Measurements from ENCODE around the gene PGK2. TPM values are rescaled to one million over a fixed set of nuclear protein-coding genes. Genes with fewer than 3 reads are reported as not detected.
"Not testable (repeated sequence)": the region's sequence is repeated elsewhere in the genome, so short reads cannot be mapped to it uniquely, and the experiment has no call there.

The PGK2 gene
- total RNA-seq, 1 experiment from 2014 or later, result not detected

DNA sequence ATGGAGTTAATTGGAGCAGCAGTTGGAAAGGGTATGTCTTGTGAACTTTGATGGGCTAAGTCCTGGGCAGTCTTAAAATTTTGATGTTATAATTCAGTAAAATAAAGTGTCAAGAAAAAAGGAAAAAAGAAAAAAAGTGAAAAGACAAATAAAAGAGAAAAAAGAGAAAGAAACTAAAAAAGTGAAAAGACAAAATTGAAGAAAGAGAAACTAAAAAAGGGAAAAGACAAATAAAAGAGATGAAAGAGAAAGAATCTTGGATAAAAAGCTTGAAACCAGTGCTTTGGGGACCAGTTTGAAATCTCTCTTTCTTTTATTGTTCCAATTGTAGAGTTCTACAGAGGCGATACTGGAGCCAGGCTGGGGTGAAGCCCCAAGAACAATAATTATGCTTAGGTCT is 12.0 kb upstream of the PGK2 start:
- H3K4me1 Mint-ChIP-seq (ENCODE audit: low read depth, unreplicated experiment), result no peaks in the 10 kb centered on the region
- H3K36me3 ChIP-seq (ENCODE audit: control insufficient read depth, insufficient read depth, low read length), result no peaks in the 10 kb centered on the region
- ChIA-PET POLR2A (no interaction called here), CTCF (interaction anchor here (0.6 kb wide), 1 partner anchor 287 kb away, joined by 3 read pairs; no protein-coding TSS in a partner anchor)
- TF ChIP-seq, protein P1, sequence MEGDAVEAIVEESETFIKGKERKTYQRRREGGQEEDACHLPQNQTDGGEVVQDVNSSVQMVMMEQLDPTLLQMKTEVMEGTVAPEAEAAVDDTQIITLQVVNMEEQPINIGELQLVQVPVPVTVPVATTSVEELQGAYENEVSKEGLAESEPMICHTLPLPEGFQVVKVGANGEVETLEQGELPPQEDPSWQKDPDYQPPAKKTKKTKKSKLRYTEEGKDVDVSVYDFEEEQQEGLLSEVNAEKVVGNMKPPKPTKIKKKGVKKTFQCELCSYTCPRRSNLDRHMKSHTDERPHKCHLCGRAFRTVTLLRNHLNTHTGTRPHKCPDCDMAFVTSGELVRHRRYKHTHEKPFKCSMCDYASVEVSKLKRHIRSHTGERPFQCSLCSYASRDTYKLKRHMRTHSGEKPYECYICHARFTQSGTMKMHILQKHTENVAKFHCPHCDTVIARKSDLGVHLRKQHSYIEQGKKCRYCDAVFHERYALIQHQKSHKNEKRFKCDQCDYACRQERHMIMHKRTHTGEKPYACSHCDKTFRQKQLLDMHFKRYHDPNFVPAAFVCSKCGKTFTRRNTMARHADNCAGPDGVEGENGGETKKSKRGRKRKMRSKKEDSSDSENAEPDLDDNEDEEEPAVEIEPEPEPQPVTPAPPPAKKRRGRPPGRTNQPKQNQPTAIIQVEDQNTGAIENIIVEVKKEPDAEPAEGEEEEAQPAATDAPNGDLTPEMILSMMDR (IDR thresholded peaks at IDR 0.05; ENCODE audit: insufficient read depth in 1 of 2, low read depth in 1 of 2, low read length in 1 of 2, severe bottlenecking in 1 of 2, unreplicated experiment in 1 of 2), result no peak
- no peak overlapping the region for H3K4me3 ChIP-seq (ENCODE audit: low read depth, low read length)
- no peak overlapping the region for H3K4me3 Mint-ChIP-seq (ENCODE audit: unreplicated experiment)
- H3K27me3 Mint-ChIP-seq (ENCODE audit: insufficient read depth, unreplicated experiment), result peaks cover 3% of the 10 kb centered on the region
- no peaks in the 10 kb centered on the region for H3K4me1 ChIP-seq
- H3K27ac Mint-ChIP-seq (ENCODE audit: unreplicated experiment), result peak overlapping the region; percentile 41
- H3K36me3 Mint-ChIP-seq (ENCODE audit: insufficient read depth, unreplicated experiment), result no peaks in the 10 kb centered on the region
- no peaks in the 10 kb centered on the region for H3K27me3 ChIP-seq (replicated peaks; ENCODE audit: control insufficient read depth, insufficient read depth, low read length)
- H3K9me3 Mint-ChIP-seq (ENCODE audit: unreplicated experiment), result no peaks in the 10 kb centered on the region
- H3K9me3 ChIP-seq, result no peaks in the 10 kb centered on the region
- intact Hi-C loops (cut with micrococcal nuclease; ENCODE audit: unreplicated experiment), result no loop called here
- no TSS peak for BruUV-seq (replicated peaks)
- DNase-seq, result no peak

DNA sequence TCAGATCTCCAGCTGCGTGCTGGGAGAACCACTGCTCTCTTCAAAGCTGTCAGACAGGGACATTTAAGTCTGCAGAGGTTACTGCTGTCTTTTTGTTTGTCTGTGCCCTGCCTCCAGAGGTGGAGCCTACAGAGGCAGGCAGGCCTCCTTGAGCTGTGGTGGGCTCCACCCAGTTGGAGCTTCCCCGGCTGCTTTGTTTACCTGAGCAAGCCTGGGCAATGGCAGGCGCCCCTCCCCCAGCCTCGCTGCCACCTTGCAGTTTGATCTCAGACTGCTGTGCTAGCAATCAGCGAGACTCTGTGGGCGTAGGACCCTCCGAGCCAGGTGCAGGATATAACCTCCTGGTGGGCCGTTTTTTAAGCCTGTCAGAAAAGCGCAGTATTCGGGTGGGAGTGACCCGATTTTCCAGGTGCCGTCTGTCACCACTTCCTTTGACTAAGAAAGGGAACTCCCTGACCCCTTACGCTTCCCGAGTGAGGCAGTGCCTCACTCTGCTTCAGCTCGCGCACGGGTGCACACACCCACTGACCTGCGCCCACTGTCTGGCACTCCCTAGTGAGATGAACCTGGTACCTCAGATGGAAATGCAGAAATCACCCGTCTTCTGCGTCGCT is 9.9 kb upstream of the PGK2 start:
- H3K36me3 Mint-ChIP-seq (ENCODE audit: insufficient read depth, unreplicated experiment); H3K27me3 Mint-ChIP-seq (ENCODE audit: insufficient read depth, unreplicated experiment); H3K9me3 ChIP-seq; H3K4me1 Mint-ChIP-seq (ENCODE audit: low read depth, unreplicated experiment); POLR2A ChIA-PET; intact Hi-C loops (cut with micrococcal nuclease; ENCODE audit: unreplicated experiment); H3K27ac Mint-ChIP-seq (ENCODE audit: unreplicated experiment); H3K4me1 ChIP-seq; CTCF ChIA-PET; H3K36me3 ChIP-seq (ENCODE audit: control insufficient read depth, insufficient read depth, low read length); BruUV-seq (replicated peaks); H3K9me3 Mint-ChIP-seq (ENCODE audit: unreplicated experiment); H3K27me3 ChIP-seq (replicated peaks; ENCODE audit: control insufficient read depth, insufficient read depth, low read length): not testable (repeated sequence)
- peak; percentile 21 to 35 for DNase-seq
- H3K4me3 ChIP-seq (ENCODE audit: low read depth, low read length), result peak overlapping the region; percentile 22
- H3K4me3 Mint-ChIP-seq (ENCODE audit: unreplicated experiment), result peak overlapping the region; percentile 86

DNA sequence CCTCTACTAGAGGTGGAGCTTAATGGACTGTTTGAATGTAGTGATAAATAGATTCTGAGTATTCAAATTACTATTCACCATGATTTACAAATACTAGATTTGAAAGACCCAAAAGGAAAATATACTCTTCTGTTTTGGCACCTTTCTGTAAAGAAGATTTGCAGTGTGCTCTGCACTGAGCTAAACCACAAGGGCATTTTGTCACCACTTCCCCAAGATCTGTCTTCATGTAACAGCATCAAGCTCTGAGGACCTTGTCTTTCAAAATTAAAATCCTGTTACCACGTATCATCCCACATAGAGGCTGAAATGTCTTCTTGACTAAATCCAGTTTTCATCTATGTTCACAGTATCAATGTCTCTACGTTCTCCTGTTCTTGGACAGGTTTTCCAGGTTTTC is 3.3 kb upstream of the PGK2 start:
- Mint-ChIP-seq H3K36me3 (ENCODE audit: insufficient read depth, unreplicated experiment) (no peaks in the 10 kb centered on the region), H3K27ac (ENCODE audit: unreplicated experiment) (no peak overlapping the region), H3K9me3 (ENCODE audit: unreplicated experiment) (no peaks in the 10 kb centered on the region), H3K4me3 (ENCODE audit: unreplicated experiment) (no peak overlapping the region), H3K4me1 (ENCODE audit: low read depth, unreplicated experiment) (no peaks in the 10 kb centered on the region), H3K27me3 (ENCODE audit: insufficient read depth, unreplicated experiment) (no peaks in the 10 kb centered on the region)
- no TSS peak for BruUV-seq (replicated peaks)
- Histone ChIP-seq H3K9me3 (no peaks in the 10 kb centered on the region), H3K4me1 (no peaks in the 10 kb centered on the region), H3K4me3 (ENCODE audit: low read depth, low read length) (no peak overlapping the region), H3K36me3 (ENCODE audit: control insufficient read depth, insufficient read depth, low read length) (no peaks in the 10 kb centered on the region), H3K27me3 (replicated peaks; ENCODE audit: control insufficient read depth, insufficient read depth, low read length) (no peaks in the 10 kb centered on the region)
- TF ChIP-seq, protein P1 (IDR thresholded peaks at IDR 0.05; ENCODE audit: insufficient read depth in 1 of 2, low read depth in 1 of 2, low read length in 1 of 2, severe bottlenecking in 1 of 2, unreplicated experiment in 1 of 2), result no peak
- CTCF ChIA-PET, result no interaction called here
- intact Hi-C loops (cut with micrococcal nuclease; ENCODE audit: unreplicated experiment), result no loop called here
- POLR2A ChIA-PET, result no interaction called here
- DNase-seq, result no peak

DNA sequence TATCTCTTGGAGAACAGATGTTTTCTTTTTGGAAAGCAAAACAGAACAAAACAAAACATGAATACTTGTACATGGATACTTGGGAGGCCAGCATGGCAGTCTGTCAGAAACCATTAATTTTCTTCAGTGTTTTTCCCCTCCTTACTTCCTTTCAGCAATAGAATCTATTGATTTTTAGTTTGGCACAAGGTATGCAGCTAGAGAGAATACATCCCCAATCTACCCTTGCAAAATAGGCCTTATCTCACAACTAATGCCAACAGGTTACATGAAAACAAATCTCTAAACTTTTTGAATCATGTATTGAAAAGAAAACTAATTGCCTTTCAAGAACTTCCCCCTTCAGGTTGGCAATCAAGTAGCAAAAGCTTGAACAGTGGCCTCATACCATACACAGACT is 2.8 kb downstream of the PGK2 start:
- no peaks in the 10 kb centered on the region for H3K36me3 Mint-ChIP-seq (ENCODE audit: insufficient read depth, unreplicated experiment)
- Histone ChIP-seq H3K36me3 (ENCODE audit: control insufficient read depth, insufficient read depth, low read length) (no peaks in the 10 kb centered on the region), H3K4me3 (ENCODE audit: low read depth, low read length) (no peak overlapping the region), H3K27me3 (replicated peaks; ENCODE audit: control insufficient read depth, insufficient read depth, low read length) (no peaks in the 10 kb centered on the region), H3K9me3 (no peaks in the 10 kb centered on the region), H3K4me1 (no peaks in the 10 kb centered on the region)
- DNase-seq, result no peak
- no peak overlapping the region for H3K27ac Mint-ChIP-seq (ENCODE audit: unreplicated experiment)
- intact Hi-C loops (cut with micrococcal nuclease; ENCODE audit: unreplicated experiment), result no loop called here
- ChIA-PET POLR2A (no interaction called here), CTCF (no interaction called here)
- H3K4me3 Mint-ChIP-seq (ENCODE audit: unreplicated experiment), result no peak overlapping the region
- no TSS peak for BruUV-seq (replicated peaks)
- TF ChIP-seq, protein P1 (IDR thresholded peaks at IDR 0.05; ENCODE audit: insufficient read depth in 1 of 2, low read depth in 1 of 2, low read length in 1 of 2, severe bottlenecking in 1 of 2, unreplicated experiment in 1 of 2), result no peak
- no peaks in the 10 kb centered on the region for H3K9me3 Mint-ChIP-seq (ENCODE audit: unreplicated experiment)
- no peaks in the 10 kb centered on the region for H3K4me1 Mint-ChIP-seq (ENCODE audit: low read depth, unreplicated experiment)
- H3K27me3 Mint-ChIP-seq (ENCODE audit: insufficient read depth, unreplicated experiment), result no peaks in the 10 kb centered on the region

All from Caco-2 (cell line).